Measurements from ENCODE around the gene CITED4. TPM values are rescaled to one million over a fixed set of nuclear protein-coding genes. Genes with fewer than 3 reads are reported as not detected.

Gene CITED4
- polyA plus RNA-seq, 1 donor from 2014 or later = 2.6 TPM

DNA sequence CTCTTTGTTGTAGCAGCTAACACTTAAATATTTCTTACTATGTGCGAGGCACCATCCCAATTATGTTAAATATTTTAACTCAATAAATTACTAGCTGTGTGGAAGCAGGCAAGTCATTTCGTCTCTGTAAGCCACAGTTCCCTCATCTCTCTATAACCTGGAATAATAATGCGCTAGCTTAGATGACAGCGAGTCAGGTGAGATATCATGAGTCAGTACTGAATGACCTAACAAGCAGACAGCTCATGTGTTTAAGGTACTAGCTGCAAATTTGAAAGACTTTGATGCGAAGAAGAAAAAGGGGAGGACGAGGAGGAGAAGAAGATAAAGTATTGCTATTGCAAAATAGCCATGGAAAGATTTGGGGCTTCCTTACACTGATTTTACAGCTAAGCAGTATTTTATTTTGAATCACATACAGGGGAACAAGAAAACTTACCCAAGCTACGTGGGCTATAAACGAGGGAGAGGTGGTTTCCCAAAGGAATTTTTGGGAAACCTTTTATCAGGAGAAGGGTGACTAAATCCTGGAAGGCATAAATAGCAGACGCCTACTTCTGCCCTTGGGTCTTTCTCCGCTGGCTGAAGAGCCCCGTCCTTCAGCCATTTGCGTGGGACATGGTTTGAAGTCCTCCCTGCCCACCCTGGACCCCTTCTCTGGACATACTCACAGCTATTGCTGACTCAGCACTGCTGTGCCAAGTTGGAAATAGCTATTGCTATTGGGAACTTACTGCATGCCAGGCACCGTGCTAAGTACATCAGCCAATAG is 8.9 kb downstream of the CITED4 start:
- Histone ChIP-seq H3K27ac (ENCODE audit: low read length) (no peak overlapping the region), H3K9me2 (ENCODE audit: insufficient read depth, low read length) (no peaks in the 10 kb centered on the region), H3K9me3 (ENCODE audit: low read length) (no peaks in the 10 kb centered on the region), H3K79me2 (replicated peaks; ENCODE audit: insufficient read depth, low read length) (no peaks in the 10 kb centered on the region), H3K4me2 (ENCODE audit: low read length) (no peak overlapping the region), H3K9ac (ENCODE audit: low read length) (no peak overlapping the region), H3K4me3 (ENCODE audit: low read length) (no peak overlapping the region), H3F3A (ENCODE audit: insufficient read depth, low read length, poor library complexity, severe bottlenecking) (no peaks in the 10 kb centered on the region), H2AFZ (ENCODE audit: low read depth, low read length) (no peak overlapping the region), H3K27me3 (ENCODE audit: insufficient read depth, low read depth, low read length) (no peaks in the 10 kb centered on the region), H3K36me3 (ENCODE audit: insufficient read depth, low read length) (no peaks in the 10 kb centered on the region), H4K20me1 (ENCODE audit: insufficient read depth) (no peaks in the 10 kb centered on the region)
- no peak for TF ChIP-seq POLR2AphosphoS5 (IDR thresholded peaks at IDR 0.05)
- no peak for TF ChIP-seq EZH2 (IDR thresholded peaks at IDR 0.05; ENCODE audit: borderline replicate concordance, insufficient read depth, low read length, poor library complexity, severe bottlenecking)
- no peak for TF ChIP-seq SMC3 (conservative IDR thresholded peaks at IDR 0.05; ENCODE audit: poor library complexity)
- no peak for TF ChIP-seq MXI1 (conservative IDR thresholded peaks at IDR 0.05; ENCODE audit: poor library complexity, severe bottlenecking)
- no peak for TF ChIP-seq TAF1 (IDR thresholded peaks at IDR 0.05; ENCODE audit: low read depth)
- TF ChIP-seq REST (IDR thresholded peaks at IDR 0.05; ENCODE audit: borderline replicate concordance) = no peak
- TF ChIP-seq CTCF (IDR thresholded peaks at IDR 0.05; ENCODE audit: poor library complexity, severe bottlenecking) = no peak
- TF ChIP-seq EP300 (conservative IDR thresholded peaks at IDR 0.05; ENCODE audit: poor library complexity, severe bottlenecking) = no peak
- no peak for TF ChIP-seq RAD21 (conservative IDR thresholded peaks at IDR 0.05)

GRCh38 chr1:40851643-40852042 is 10.5 kb downstream of the CITED4 start:
- Histone ChIP-seq H3K4me2 (ENCODE audit: low read length) (no peak overlapping the region), H3K9me2 (ENCODE audit: insufficient read depth, low read length) (no peaks in the 10 kb centered on the region), H2AFZ (ENCODE audit: low read depth, low read length) (no peak overlapping the region), H3K27ac (ENCODE audit: low read length) (no peak overlapping the region), H3K4me3 (ENCODE audit: low read length) (no peak overlapping the region), H3K27me3 (ENCODE audit: insufficient read depth, low read depth, low read length) (no peaks in the 10 kb centered on the region), H3K36me3 (ENCODE audit: insufficient read depth, low read length) (no peaks in the 10 kb centered on the region), H3F3A (ENCODE audit: insufficient read depth, low read length, poor library complexity, severe bottlenecking) (no peaks in the 10 kb centered on the region), H3K79me2 (replicated peaks; ENCODE audit: insufficient read depth, low read length) (no peaks in the 10 kb centered on the region), H4K20me1 (ENCODE audit: insufficient read depth) (no peaks in the 10 kb centered on the region), H3K9me3 (ENCODE audit: low read length) (no peaks in the 10 kb centered on the region), H3K9ac (ENCODE audit: low read length) (no peak overlapping the region)
- TF ChIP-seq EZH2 (IDR thresholded peaks at IDR 0.05; ENCODE audit: borderline replicate concordance, insufficient read depth, low read length, poor library complexity, severe bottlenecking) = no peak
- no peak for TF ChIP-seq RAD21 (conservative IDR thresholded peaks at IDR 0.05)
- no peak for TF ChIP-seq EP300 (conservative IDR thresholded peaks at IDR 0.05; ENCODE audit: poor library complexity, severe bottlenecking)
- TF ChIP-seq SMC3 (conservative IDR thresholded peaks at IDR 0.05; ENCODE audit: poor library complexity) = no peak
- TF ChIP-seq TAF1 (IDR thresholded peaks at IDR 0.05; ENCODE audit: low read depth) = no peak
- no peak for TF ChIP-seq CTCF (IDR thresholded peaks at IDR 0.05; ENCODE audit: poor library complexity, severe bottlenecking)
- no peak for TF ChIP-seq REST (IDR thresholded peaks at IDR 0.05; ENCODE audit: borderline replicate concordance)
- TF ChIP-seq POLR2AphosphoS5 (IDR thresholded peaks at IDR 0.05) = no peak
- TF ChIP-seq MXI1 (conservative IDR thresholded peaks at IDR 0.05; ENCODE audit: poor library complexity, severe bottlenecking) = no peak
